ENCODE data around the gene SLC5A2.

GRCh38 chr16:31491778-31492418, 9.0 kb downstream of the SLC5A2 start:
- no peak for TF ChIP-seq EP300 (IDR thresholded peaks at IDR 0.05)
- TF ChIP-seq POLR2AphosphoS5 (IDR thresholded peaks at IDR 0.05) = no peak
- TF ChIP-seq CTCF (IDR thresholded peaks at IDR 0.05) = no peak
- no peak for TF ChIP-seq POLR2A (IDR thresholded peaks at IDR 0.05; ENCODE audit: low read depth)
